HL-60 (cell line): ENCODE results near the gene INPP4B.

Experiments
- GABPA ChIP-seq: IDR thresholded peaks from 2 replicates; pipeline ENCODE4 v1.6.1; 2012; ENCODE audit warnings: low read depth
- POLR2AphosphoS5 ChIP-seq: IDR thresholded peaks from 2 replicates; pipeline ENCODE4 v1.6.1; 2012; ENCODE audit warnings: low read depth
- SPI1 ChIP-seq: IDR thresholded peaks from 2 replicates; pipeline ENCODE4 v1.6.1; 2012; ENCODE audit warnings: low read depth, mild to moderate bottlenecking, borderline replicate concordance
- TF ChIP-seq, protein P1 (sequence below): IDR thresholded peaks from one replicate; pipeline ENCODE4 v1.5.1; 2011; ENCODE audit warnings: low read length, control low read depth, inconsistent platforms; ENCODE audit not compliant: insufficient read depth
- TF ChIP-seq, protein P2 (sequence below): IDR thresholded peaks from 2 replicates; pipeline ENCODE4 v1.6.1; 2012; ENCODE audit warnings: low read depth; ENCODE audit not compliant: insufficient replicate concordance

DNA sequence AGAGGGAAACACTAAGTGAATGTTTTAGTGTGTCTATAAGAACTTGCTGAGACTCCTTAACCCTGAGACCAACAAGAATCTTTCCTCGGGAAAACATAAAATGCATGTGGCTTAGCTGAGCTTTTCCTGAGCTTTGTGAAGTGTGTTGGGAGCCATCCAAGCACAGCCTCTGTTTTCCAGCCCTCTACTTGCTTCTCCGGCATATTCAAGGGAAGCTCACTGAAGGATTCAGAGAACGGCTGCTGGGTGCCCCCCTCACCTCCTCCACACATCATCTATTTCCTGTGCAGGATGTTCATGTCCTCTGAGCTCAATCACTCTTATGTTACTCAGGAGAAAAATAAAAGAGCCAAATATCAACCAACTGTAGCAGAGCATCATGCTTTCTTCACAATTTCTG is 717.6 kb downstream of the INPP4B start:
- TF ChIP-seq, protein P1, sequence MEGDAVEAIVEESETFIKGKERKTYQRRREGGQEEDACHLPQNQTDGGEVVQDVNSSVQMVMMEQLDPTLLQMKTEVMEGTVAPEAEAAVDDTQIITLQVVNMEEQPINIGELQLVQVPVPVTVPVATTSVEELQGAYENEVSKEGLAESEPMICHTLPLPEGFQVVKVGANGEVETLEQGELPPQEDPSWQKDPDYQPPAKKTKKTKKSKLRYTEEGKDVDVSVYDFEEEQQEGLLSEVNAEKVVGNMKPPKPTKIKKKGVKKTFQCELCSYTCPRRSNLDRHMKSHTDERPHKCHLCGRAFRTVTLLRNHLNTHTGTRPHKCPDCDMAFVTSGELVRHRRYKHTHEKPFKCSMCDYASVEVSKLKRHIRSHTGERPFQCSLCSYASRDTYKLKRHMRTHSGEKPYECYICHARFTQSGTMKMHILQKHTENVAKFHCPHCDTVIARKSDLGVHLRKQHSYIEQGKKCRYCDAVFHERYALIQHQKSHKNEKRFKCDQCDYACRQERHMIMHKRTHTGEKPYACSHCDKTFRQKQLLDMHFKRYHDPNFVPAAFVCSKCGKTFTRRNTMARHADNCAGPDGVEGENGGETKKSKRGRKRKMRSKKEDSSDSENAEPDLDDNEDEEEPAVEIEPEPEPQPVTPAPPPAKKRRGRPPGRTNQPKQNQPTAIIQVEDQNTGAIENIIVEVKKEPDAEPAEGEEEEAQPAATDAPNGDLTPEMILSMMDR, result no peak
- TF ChIP-seq, protein P2, sequence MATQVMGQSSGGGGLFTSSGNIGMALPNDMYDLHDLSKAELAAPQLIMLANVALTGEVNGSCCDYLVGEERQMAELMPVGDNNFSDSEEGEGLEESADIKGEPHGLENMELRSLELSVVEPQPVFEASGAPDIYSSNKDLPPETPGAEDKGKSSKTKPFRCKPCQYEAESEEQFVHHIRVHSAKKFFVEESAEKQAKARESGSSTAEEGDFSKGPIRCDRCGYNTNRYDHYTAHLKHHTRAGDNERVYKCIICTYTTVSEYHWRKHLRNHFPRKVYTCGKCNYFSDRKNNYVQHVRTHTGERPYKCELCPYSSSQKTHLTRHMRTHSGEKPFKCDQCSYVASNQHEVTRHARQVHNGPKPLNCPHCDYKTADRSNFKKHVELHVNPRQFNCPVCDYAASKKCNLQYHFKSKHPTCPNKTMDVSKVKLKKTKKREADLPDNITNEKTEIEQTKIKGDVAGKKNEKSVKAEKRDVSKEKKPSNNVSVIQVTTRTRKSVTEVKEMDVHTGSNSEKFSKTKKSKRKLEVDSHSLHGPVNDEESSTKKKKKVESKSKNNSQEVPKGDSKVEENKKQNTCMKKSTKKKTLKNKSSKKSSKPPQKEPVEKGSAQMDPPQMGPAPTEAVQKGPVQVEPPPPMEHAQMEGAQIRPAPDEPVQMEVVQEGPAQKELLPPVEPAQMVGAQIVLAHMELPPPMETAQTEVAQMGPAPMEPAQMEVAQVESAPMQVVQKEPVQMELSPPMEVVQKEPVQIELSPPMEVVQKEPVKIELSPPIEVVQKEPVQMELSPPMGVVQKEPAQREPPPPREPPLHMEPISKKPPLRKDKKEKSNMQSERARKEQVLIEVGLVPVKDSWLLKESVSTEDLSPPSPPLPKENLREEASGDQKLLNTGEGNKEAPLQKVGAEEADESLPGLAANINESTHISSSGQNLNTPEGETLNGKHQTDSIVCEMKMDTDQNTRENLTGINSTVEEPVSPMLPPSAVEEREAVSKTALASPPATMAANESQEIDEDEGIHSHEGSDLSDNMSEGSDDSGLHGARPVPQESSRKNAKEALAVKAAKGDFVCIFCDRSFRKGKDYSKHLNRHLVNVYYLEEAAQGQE, result no peak
- TF ChIP-seq POLR2AphosphoS5 (no peak), SPI1 (no peak), GABPA (no peak)
